Uterus (tissue), 2 donors: ENCODE measurements around the gene DNHD1.

Experiments used
- CTCF ChIP-seq, 4 experiments: fragments of 200-600 bp in 2 of 4; fragments of 450-650 bp in 2 of 4; sonication (generic) in 2 of 4; IDR thresholded peaks; one replicate each; pipeline ENCODE4 v1.5.1; 2016 to 2019; ENCODE audit warnings: antibody characterized with exemption in 4 of 4, mild to moderate bottlenecking in 2 of 4, moderate library complexity in 1 of 4
- POLR2A ChIP-seq, 2 donors: fragments of 450-650 bp; IDR thresholded peaks; one replicate each; pipeline ENCODE4 v1.6.1; 2016; ENCODE audit warnings: antibody characterized with exemption in 2 of 2, mild to moderate bottlenecking in 1 of 2, moderate library complexity in 1 of 2

- no peak for TF ChIP-seq POLR2A (IDR thresholded peaks at IDR 0.05)
- TF ChIP-seq CTCF (IDR thresholded peaks at IDR 0.05) = no peak
These were observed 78.0 kb downstream of the DNHD1 start for GRCh38 chr11:6574816-6575715.
